ENCODE data around the gene NUDT3. TPM values are rescaled to one million over a fixed set of nuclear protein-coding genes. Genes with fewer than 3 reads are reported as not detected.

Gene NUDT3
- total and polyA plus RNA-seq, 4 donors, result 3.2 to 20.2 (median 9.5) TPM

- Histone ChIP-seq H3K27me3 (ENCODE audit: control insufficient read depth in 4 of 4, insufficient read depth in 4 of 4, low read length in 3 of 4) (no peaks in the 10 kb centered on the region), H3K4me3 (ENCODE audit: low read depth in 1 of 3, low read length in 3 of 3) (peak overlapping the region; percentile 70 to 89 (median 77)), H3K9ac (ENCODE audit: low read depth in 1 of 2, low read length in 2 of 2) (peak overlapping the region; percentile 77 to 91), H3K9me3 (ENCODE audit: control insufficient read depth in 4 of 4, low read length in 3 of 4) (peaks cover 0 to 2% (median 0%) of the 10 kb centered on the region in 4 donors), H3K4me1 (ENCODE audit: control insufficient read depth in 4 of 4, insufficient read depth in 4 of 4, low read length in 3 of 4) (peaks cover 2 to 23% (median 17%) of the 10 kb centered on the region in 4 donors), H3K36me3 (ENCODE audit: control insufficient read depth in 4 of 4, insufficient read depth in 3 of 4, low read depth in 1 of 4, low read length in 3 of 4) (no peaks in the 10 kb centered on the region), H3K27ac (ENCODE audit: low read depth in 1 of 2, low read length in 2 of 2) (peak overlapping the region; percentile 84 to 94)
- TF ChIP-seq RAD21 (IDR thresholded peaks at IDR 0.05) (peak in 1 of 2 donors; percentile 20), MAX (IDR thresholded peaks at IDR 0.05) (peak; percentile 64), ATF3 (IDR thresholded peaks at IDR 0.05) (no peak)
- WGBS, result under 1% methylated on average over 74 of the region's 78 CpGs
- DNase-seq (ENCODE audit: low spot score), result peak; percentile 57
Measured at GRCh38 chr6:34391786-34392496, 528 bp downstream of the NUDT3 start.

GRCh38 chr6:34391473-34391785, 1.0 kb downstream of the NUDT3 start:
- TF ChIP-seq RXRA (IDR thresholded peaks at IDR 0.05) (no peak), RAD21 (IDR thresholded peaks at IDR 0.05) (no peak), NR2F2 (IDR thresholded peaks at IDR 0.05) (no peak), TAF1 (conservative IDR thresholded peaks at IDR 0.05) (no peak), SP1 (IDR thresholded peaks at IDR 0.05) (no peak), HNF4G (IDR thresholded peaks at IDR 0.05) (no peak), ATF3 (IDR thresholded peaks at IDR 0.05) (no peak), JUND (IDR thresholded peaks at IDR 0.05) (no peak), EGR1 (IDR thresholded peaks at IDR 0.05; ENCODE audit: low read depth in 2 of 2) (no peak), FOXA1 (IDR thresholded peaks at IDR 0.05) (no peak), MAX (IDR thresholded peaks at IDR 0.05) (no peak), FOXA2 (IDR thresholded peaks at IDR 0.05) (no peak)
- 3% methylated on average over 5 of the region's 5 CpGs for WGBS
- peaks cover 5 to 28% (median 22%) of the 10 kb centered on the region in 4 donors for H3K4me1 ChIP-seq (ENCODE audit: control insufficient read depth in 4 of 4, insufficient read depth in 4 of 4, low read length in 3 of 4)
- no peaks in the 10 kb centered on the region for H3K36me3 ChIP-seq (ENCODE audit: control insufficient read depth in 4 of 4, insufficient read depth in 3 of 4, low read depth in 1 of 4, low read length in 3 of 4)
- no peak for DNase-seq (ENCODE audit: low spot score)
- H3K27me3 ChIP-seq (ENCODE audit: control insufficient read depth in 4 of 4, insufficient read depth in 4 of 4, low read length in 3 of 4), result no peaks in the 10 kb centered on the region
- H3K4me3 ChIP-seq (ENCODE audit: low read depth in 1 of 3, low read length in 3 of 3), result peak overlapping the region; percentile 70 to 89 (median 77)
- H3K9me3 ChIP-seq (ENCODE audit: control insufficient read depth in 4 of 4, low read length in 3 of 4), result no peaks in the 10 kb centered on the region
- peak overlapping the region; percentile 84 to 94 for H3K27ac ChIP-seq (ENCODE audit: low read depth in 1 of 2, low read length in 2 of 2)
- H3K9ac ChIP-seq (ENCODE audit: low read depth in 1 of 2, low read length in 2 of 2), result peak overlapping the region; percentile 77 to 91

- Histone ChIP-seq H3K4me3 (ENCODE audit: low read depth in 1 of 3, low read length in 3 of 3) (peak overlapping the region; percentile 70 to 89 (median 77)), H3K9ac (ENCODE audit: low read depth in 1 of 2, low read length in 2 of 2) (peak overlapping the region; percentile 77 to 91), H3K27me3 (ENCODE audit: control insufficient read depth in 4 of 4, insufficient read depth in 4 of 4, low read length in 3 of 4) (no peaks in the 10 kb centered on the region), H3K4me1 (ENCODE audit: control insufficient read depth in 4 of 4, insufficient read depth in 4 of 4, low read length in 3 of 4) (peaks cover 7 to 33% (median 26%) of the 10 kb centered on the region in 4 donors), H3K9me3 (ENCODE audit: control insufficient read depth in 4 of 4, low read length in 3 of 4) (no peaks in the 10 kb centered on the region), H3K36me3 (ENCODE audit: control insufficient read depth in 4 of 4, insufficient read depth in 3 of 4, low read depth in 1 of 4, low read length in 3 of 4) (no peaks in the 10 kb centered on the region), H3K27ac (ENCODE audit: low read depth in 1 of 2, low read length in 2 of 2) (peak overlapping the region; percentile 84 to 94)
- DNase-seq (ENCODE audit: low spot score), result no peak
- 28% methylated on average over 14 of the region's 14 CpGs for WGBS
- peak; percentile 46 for TF ChIP-seq SP1 (IDR thresholded peaks at IDR 0.05)
- peak; percentile 84 to 87 for TF ChIP-seq HNF4A (conservative IDR thresholded peaks at IDR 0.05)
- no peak for TF ChIP-seq NR2F2 (IDR thresholded peaks at IDR 0.05)
- TF ChIP-seq EGR1 (IDR thresholded peaks at IDR 0.05; ENCODE audit: low read depth in 2 of 2), result no peak
- no peak for TF ChIP-seq ZBTB33 (IDR thresholded peaks at IDR 0.05)
- peak; percentile 73 for TF ChIP-seq HNF4G (IDR thresholded peaks at IDR 0.05)
- no peak for TF ChIP-seq GABPA (IDR thresholded peaks at IDR 0.05 in 1 of 2, conservative IDR thresholded peaks at IDR 0.05 in 1 of 2)
- peak; percentile 44 to 60 for TF ChIP-seq RXRA (IDR thresholded peaks at IDR 0.05)
- peak; percentile 47 for TF ChIP-seq MAX (IDR thresholded peaks at IDR 0.05)
- no peak for TF ChIP-seq CTCF (IDR thresholded peaks at IDR 0.05; ENCODE audit: low read depth, low read length, missing input control)
- TF ChIP-seq FOXA1 (IDR thresholded peaks at IDR 0.05), result no peak
Measured at GRCh38 chr6:34390531-34391472, 1.7 kb downstream of the NUDT3 start.
